Osteocyte (in vitro differentiated cells): ENCODE measurements around the gene CDYL. TPM values are rescaled to one million over a fixed set of nuclear protein-coding genes. Genes with fewer than 3 reads are reported as not detected.
A peak's percentile ranks its signal among the peaks of the same experiment; 100 is the strongest.
"Not testable (repeated sequence)": the region's sequence is repeated elsewhere in the genome, so short reads cannot be mapped to it uniquely, and the experiment has no call there.

Experiments used
- DNase-seq: peaks from one replicate; pipeline ENCODE4 v3.0.0; 2021; ENCODE audit warnings: mixed read lengths; ENCODE audit not compliant: unreplicated experiment; ENCODE audit errors: extremely low spot score
- H3K27ac Mint-ChIP-seq: one replicate; pipeline ENCODE4 v1.8.0; 2021; ENCODE audit warnings: mild to moderate bottlenecking, mixed read lengths; ENCODE audit not compliant: unreplicated experiment
- H3K27me3 Mint-ChIP-seq: one replicate; pipeline ENCODE4 v1.8.0; 2021; ENCODE audit warnings: mixed read lengths; ENCODE audit not compliant: unreplicated experiment
- H3K36me3 Mint-ChIP-seq: one replicate; pipeline ENCODE4 v1.8.0; 2021; ENCODE audit warnings: mixed read lengths; ENCODE audit not compliant: unreplicated experiment
- H3K4me1 Mint-ChIP-seq: one replicate; pipeline ENCODE4 v1.8.0; 2021; ENCODE audit warnings: mixed read lengths; ENCODE audit not compliant: unreplicated experiment
- H3K4me3 Mint-ChIP-seq: one replicate; pipeline ENCODE4 v1.8.0; 2021; ENCODE audit warnings: mild to moderate bottlenecking, moderate library complexity, mixed read lengths; ENCODE audit not compliant: unreplicated experiment
- H3K9me3 Mint-ChIP-seq: one replicate; pipeline ENCODE4 v1.8.0; 2021; ENCODE audit warnings: mixed read lengths; ENCODE audit not compliant: unreplicated experiment
- CTCF ChIP-seq: fragments of 200-600 bp; sonication (generic); IDR thresholded peaks from 2 replicates; pipeline ENCODE4 v1.5.0; 2021; ENCODE audit warnings: antibody characterized with exemption, mild to moderate bottlenecking, moderate library complexity
- total RNA-seq: library from RNA; stranded (reverse); gene quantifications from 2 replicates; pipeline ENCODE4 v1.2.1, GENCODE V29; 2021

Gene CDYL
- total RNA-seq, 1 donor from 2014 or later = 39.8 TPM

GRCh38 chr6:5003604-5004372 is 227.6 kb downstream of the CDYL start, which contains the start of gene RPP40:
Gene RPP40 (minus strand): TSS chr6:5004037. CDS start chr6:5004002, 35 bp downstream.
- Mint-ChIP-seq H3K4me3 (peak within 1 kb of the TSS; percentile 92), H3K4me1 (peaks cover 13% of the 10 kb centered on the region), H3K27me3 (no peaks in the 10 kb centered on the region), H3K36me3 (peaks cover 3% of the 10 kb centered on the region), H3K9me3 (no peaks in the 10 kb centered on the region), H3K27ac (peak within 1 kb of the TSS; percentile 98)
- peak; percentile 88 for TF ChIP-seq CTCF
- peak; percentile 99 for DNase-seq

GRCh38 chr6:5004373-5005037 is 228.3 kb downstream of the CDYL start:
- Mint-ChIP-seq H3K36me3 (peaks cover under 1% of the 10 kb centered on the region), H3K27me3 (no peaks in the 10 kb centered on the region), H3K4me1 (peaks cover 13% of the 10 kb centered on the region), H3K9me3 (no peaks in the 10 kb centered on the region), H3K4me3 (peak overlapping the region; percentile 92), H3K27ac (peak overlapping the region; percentile 98)
- no peak for TF ChIP-seq CTCF
- no peak for DNase-seq

DNA sequence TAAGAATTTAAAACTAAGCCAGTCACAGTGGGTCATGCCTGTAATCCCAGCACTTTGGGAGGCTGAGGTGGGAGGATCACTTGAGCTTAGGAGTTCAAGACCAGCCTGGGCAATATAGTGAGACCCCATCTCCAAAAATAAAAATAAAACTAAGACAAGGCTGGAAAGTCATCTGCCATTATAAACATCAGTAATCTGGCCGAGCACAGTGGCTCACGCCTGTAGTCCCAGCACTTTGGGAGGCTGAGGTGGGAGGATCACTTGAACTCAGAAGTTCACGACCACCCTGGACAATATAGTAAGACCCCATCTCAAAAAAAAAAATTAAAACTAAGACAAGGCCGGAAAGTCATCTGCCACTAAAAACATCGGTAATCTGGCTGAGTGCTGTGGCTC is 228.8 kb downstream of the CDYL start:
- Mint-ChIP-seq H3K4me1 (peaks cover 13% of the 10 kb centered on the region), H3K27ac (peak overlapping the region; percentile 98)
- H3K9me3 Mint-ChIP-seq, DNase-seq, H3K4me3 Mint-ChIP-seq, H3K27me3 Mint-ChIP-seq, H3K36me3 Mint-ChIP-seq: not testable (repeated sequence)

Other genes with a start within 250 kb of the CDYL start
- 4.2 and 5.6 TPM in 2 replicates for gene RPP40, start 227.6 kb downstream of the CDYL start, total RNA-seq